Measurements from ENCODE around the gene SDR42E2.

DNA sequence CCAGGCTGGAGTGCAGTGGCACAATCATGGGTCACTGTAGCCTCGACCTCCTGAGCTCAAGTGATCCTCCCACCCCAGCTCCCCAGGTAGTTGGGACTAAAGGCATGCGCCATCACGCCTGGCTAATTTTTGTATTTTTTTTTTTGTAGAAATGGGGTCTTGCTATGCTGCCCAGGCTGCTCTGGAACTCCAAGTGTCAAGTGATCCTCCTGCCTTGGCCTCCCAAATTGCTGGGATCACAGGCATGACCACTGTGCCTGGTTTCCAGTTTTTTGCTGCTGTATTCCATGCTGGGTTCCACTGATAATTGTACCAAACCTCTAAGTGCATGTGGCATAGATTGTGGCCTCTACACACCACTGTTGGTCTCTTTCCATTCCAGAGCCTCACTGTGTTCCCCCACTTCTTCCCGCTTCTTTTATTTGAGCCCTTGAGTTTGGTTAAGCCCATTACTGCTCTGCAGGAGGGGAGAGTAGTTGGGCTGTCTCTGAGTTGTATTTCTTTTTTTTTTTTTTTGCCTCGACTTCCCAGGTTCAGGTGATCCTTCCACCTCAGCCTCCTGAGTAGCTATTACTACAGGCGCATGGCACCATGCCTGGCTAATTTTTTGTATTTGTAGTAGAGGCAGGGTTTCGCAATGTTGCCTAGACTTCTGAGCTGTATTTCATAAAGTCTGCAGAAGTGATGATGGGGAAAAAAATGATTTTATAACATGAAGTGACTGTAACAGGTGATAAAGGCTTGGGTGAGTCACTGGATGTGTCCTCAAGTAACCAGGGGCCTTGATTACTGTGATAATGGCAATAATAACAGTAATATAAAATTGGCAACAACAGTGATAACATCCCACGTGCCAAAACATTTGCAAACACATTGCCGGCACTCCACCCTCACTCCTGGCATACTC lies 73.8 kb downstream of the SDR42E2 start:
- no peak for TF ChIP-seq EZH2 (IDR thresholded peaks at IDR 0.05; ENCODE audit: borderline replicate concordance, insufficient read depth, low read depth, low read length, poor library complexity, severe bottlenecking)
- TF ChIP-seq, protein P1, sequence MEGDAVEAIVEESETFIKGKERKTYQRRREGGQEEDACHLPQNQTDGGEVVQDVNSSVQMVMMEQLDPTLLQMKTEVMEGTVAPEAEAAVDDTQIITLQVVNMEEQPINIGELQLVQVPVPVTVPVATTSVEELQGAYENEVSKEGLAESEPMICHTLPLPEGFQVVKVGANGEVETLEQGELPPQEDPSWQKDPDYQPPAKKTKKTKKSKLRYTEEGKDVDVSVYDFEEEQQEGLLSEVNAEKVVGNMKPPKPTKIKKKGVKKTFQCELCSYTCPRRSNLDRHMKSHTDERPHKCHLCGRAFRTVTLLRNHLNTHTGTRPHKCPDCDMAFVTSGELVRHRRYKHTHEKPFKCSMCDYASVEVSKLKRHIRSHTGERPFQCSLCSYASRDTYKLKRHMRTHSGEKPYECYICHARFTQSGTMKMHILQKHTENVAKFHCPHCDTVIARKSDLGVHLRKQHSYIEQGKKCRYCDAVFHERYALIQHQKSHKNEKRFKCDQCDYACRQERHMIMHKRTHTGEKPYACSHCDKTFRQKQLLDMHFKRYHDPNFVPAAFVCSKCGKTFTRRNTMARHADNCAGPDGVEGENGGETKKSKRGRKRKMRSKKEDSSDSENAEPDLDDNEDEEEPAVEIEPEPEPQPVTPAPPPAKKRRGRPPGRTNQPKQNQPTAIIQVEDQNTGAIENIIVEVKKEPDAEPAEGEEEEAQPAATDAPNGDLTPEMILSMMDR (IDR thresholded peaks at IDR 0.05): no peak
